H1 (cell line): ENCODE data around the gene OSBPL2. TPM values are rescaled to one million over a fixed set of nuclear protein-coding genes. Genes with fewer than 3 reads are reported as not detected.

Source experiments
- FOSL1 ChIP-seq: IDR thresholded peaks from 2 replicates; pipeline ENCODE4 v1.6.1; 2011; ENCODE audit warnings: mild to moderate bottlenecking, low read depth, low read length, moderate library complexity; ENCODE audit not compliant: insufficient read depth
- MAFK ChIP-seq: IDR thresholded peaks from 2 replicates; pipeline ENCODE4 v1.6.1; 2012; ENCODE audit warnings: low read depth, mild to moderate bottlenecking, improper control_type of control experiment, low read length
- polyA plus RNA-seq, 7 experiments: library from polyadenylated mRNA; depleted of rRNA in 3 of 7; stranded (reverse) in 5 of 7; unstranded in 2 of 7; fragments of >200 nt in 5 of 7; fragments of 200-250 nt in 2 of 7; gene quantifications; 1 replicate in 5 of 7; 2 replicates in 1 of 7; 4 replicates in 1 of 7; pipeline versions ENCODE4 v1.2.1 to v1.2.3, GENCODE V29; 2011 to 2013; ENCODE audit warnings: missing spikeins in 2 of 7, mixed read lengths in 2 of 7
- total RNA-seq: library from RNA; stranded (reverse); fragmentation: NEBNext Ultra II Directional; extraction: Animal tissue kit (Norgen Biotek cat#: 25700); gene quantifications from 2 replicates; pipeline ENCODE4 v1.2.1, GENCODE V29; 2021
- TF ChIP-seq, protein P1 (sequence below): IDR thresholded peaks from 2 replicates; pipeline ENCODE4 v1.6.1; 2012; ENCODE audit warnings: inconsistent platforms

OSBPL2 gene
- total and polyA plus RNA-seq, 2 of the 8 experiments (the other 6 are each of a cell fraction or from before 2014, with no cell fraction given) = 11.7 to 42.4 TPM

DNA sequence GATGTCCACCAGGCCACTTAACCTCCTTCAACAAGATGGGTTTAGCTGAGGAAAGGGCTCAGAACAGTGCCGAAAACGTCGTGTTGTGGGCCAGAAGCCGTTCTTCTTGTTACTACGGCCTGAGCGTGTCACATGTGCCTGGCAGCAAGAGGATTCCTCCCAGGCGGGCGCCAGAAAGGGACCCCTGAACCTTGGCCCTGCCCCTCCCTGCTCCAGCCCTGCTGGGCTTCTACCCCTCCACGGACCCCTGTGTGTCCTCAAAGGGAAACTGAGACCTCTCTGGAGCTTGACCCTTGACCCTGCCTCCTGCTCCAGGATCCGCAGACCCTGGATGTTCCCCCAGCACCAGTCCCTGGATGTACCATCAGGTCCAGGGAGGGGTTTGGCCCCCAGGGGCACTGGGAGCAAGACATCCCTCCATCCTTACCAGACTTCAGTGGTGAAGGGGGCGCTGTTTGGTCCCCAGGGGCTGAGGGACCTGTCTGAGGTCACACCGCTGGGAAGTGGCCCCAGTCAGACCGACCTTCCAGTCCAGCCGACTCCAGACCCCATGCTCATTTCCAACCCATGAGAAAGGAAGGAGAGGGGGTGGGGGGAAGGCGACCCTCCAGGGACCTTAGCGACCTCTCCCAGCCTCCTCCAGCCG lies 28.3 kb upstream of the OSBPL2 start (continued):
- TF ChIP-seq, protein P1, sequence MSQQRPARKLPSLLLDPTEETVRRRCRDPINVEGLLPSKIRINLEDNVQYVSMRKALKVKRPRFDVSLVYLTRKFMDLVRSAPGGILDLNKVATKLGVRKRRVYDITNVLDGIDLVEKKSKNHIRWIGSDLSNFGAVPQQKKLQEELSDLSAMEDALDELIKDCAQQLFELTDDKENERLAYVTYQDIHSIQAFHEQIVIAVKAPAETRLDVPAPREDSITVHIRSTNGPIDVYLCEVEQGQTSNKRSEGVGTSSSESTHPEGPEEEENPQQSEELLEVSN = no peak
- TF ChIP-seq FOSL1 (no peak), MAFK (no peak)
